Measurements from ENCODE around the gene CDKN1A. TPM values are rescaled to one million over a fixed set of nuclear protein-coding genes. Genes with fewer than 3 reads are reported as not detected.
"Not testable (repeated sequence)": the region's sequence is repeated elsewhere in the genome, so short reads cannot be mapped to it uniquely, and the experiment has no call there.

The CDKN1A gene
- total RNA-seq, 4 donors from 2014 or later = 47.3 to 613 (median 93.3) TPM

GRCh38 chr6:36703081-36703606, 24.6 kb downstream of the CDKN1A start:
- Histone ChIP-seq H3K9me3 (no peaks in the 10 kb centered on the region), H3K4me3 (no peak overlapping the region), H3K27me3 (no peaks in the 10 kb centered on the region), H3K4me1 (no peaks in the 10 kb centered on the region), H3K36me3 (no peaks in the 10 kb centered on the region), H3K27ac (replicated peaks in 1 of 4) (no peak overlapping the region)
- 87% methylated on average over 5 of the region's 5 CpGs for WGBS
- intact Hi-C loops (cut with DNase I) = no loop called here
- DNase-seq (ENCODE audit: extremely low spot score) = no peak
- TF ChIP-seq POLR2A (IDR thresholded peaks at IDR 0.05; ENCODE audit: low read depth) (no peak), EP300 (IDR thresholded peaks at IDR 0.05) (no peak), CTCF (IDR thresholded peaks at IDR 0.05) (no peak), POLR2AphosphoS5 (IDR thresholded peaks at IDR 0.05) (no peak)

GRCh38 chr6:36703982-36704381, 25.5 kb downstream of the CDKN1A start:
- Histone ChIP-seq H3K4me3 (no peak overlapping the region), H3K27ac (replicated peaks in 1 of 4) (no peak overlapping the region), H3K4me1 (no peaks in the 10 kb centered on the region), H3K36me3 (no peaks in the 10 kb centered on the region), H3K27me3 (no peaks in the 10 kb centered on the region), H3K9me3 (no peaks in the 10 kb centered on the region)
- TF ChIP-seq CTCF (IDR thresholded peaks at IDR 0.05) (no peak), POLR2AphosphoS5 (IDR thresholded peaks at IDR 0.05) (no peak), POLR2A (IDR thresholded peaks at IDR 0.05; ENCODE audit: low read depth) (no peak)
- DNase-seq (ENCODE audit: extremely low spot score) = no peak
- 96% methylated on average over 18 of the region's 18 CpGs for WGBS
- intact Hi-C loops (cut with DNase I) = no loop called here

GRCh38 chr6:36704961-36705577, 26.6 kb downstream of the CDKN1A start:
- H3K9me3 ChIP-seq; H3K4me3 ChIP-seq; H3K27me3 ChIP-seq; H3K36me3 ChIP-seq; H3K4me1 ChIP-seq; intact Hi-C loops (cut with DNase I); DNase-seq (ENCODE audit: extremely low spot score); H3K27ac ChIP-seq (replicated peaks in 1 of 4): not testable (repeated sequence)
- 70% methylated on average over 7 of the region's 7 CpGs for WGBS

GRCh38 chr6:36706339-36706738, 27.8 kb downstream of the CDKN1A start:
- WGBS = 89% methylated on average over 1 of the region's 1 CpG
- Histone ChIP-seq H3K4me3 (no peak overlapping the region), H3K27me3 (no peaks in the 10 kb centered on the region), H3K27ac (replicated peaks in 1 of 4) (no peak overlapping the region), H3K4me1 (no peaks in the 10 kb centered on the region), H3K9me3 (no peaks in the 10 kb centered on the region), H3K36me3 (no peaks in the 10 kb centered on the region)
- intact Hi-C loops (cut with DNase I) = no loop called here
- no peak for TF ChIP-seq POLR2AphosphoS5 (IDR thresholded peaks at IDR 0.05)
- TF ChIP-seq POLR2A (IDR thresholded peaks at IDR 0.05; ENCODE audit: low read depth) = no peak
- TF ChIP-seq CTCF (IDR thresholded peaks at IDR 0.05) = no peak
- no peak for TF ChIP-seq EP300 (IDR thresholded peaks at IDR 0.05)
- DNase-seq (ENCODE audit: extremely low spot score) = no peak

- no peaks in the 10 kb centered on the region for H3K9me3 ChIP-seq
- 89% methylated on average over 4 of the region's 4 CpGs for WGBS
- DNase-seq (ENCODE audit: extremely low spot score) = no peak
These were observed 34.3 kb downstream of the CDKN1A start for GRCh38 chr6:36712816-36713215.

GRCh38 chr6:36713846-36714245, 35.3 kb downstream of the CDKN1A start:
- H3K9me3 ChIP-seq = no peaks in the 10 kb centered on the region
- H3K27me3 ChIP-seq = peaks cover 0 to 10% (median 0%) of the 10 kb centered on the region in 4 donors
- H3K27ac ChIP-seq (replicated peaks in 1 of 4) = no peak overlapping the region
- DNase-seq (ENCODE audit: extremely low spot score) = no peak
- 98% methylated on average over 5 of the region's 8 CpGs for WGBS
- no peak for TF ChIP-seq POLR2AphosphoS5 (IDR thresholded peaks at IDR 0.05)
- TF ChIP-seq CTCF (IDR thresholded peaks at IDR 0.05) = no peak
- H3K4me3 ChIP-seq = no peak overlapping the region
- no peaks in the 10 kb centered on the region for H3K4me1 ChIP-seq
- intact Hi-C loops (cut with DNase I) = no loop called here
- no peaks in the 10 kb centered on the region for H3K36me3 ChIP-seq

More at GRCh38 chr6:36712816-36713215, 34.3 kb downstream of the CDKN1A start:
- H3K4me3 ChIP-seq = no peak overlapping the region
- no peaks in the 10 kb centered on the region for H3K4me1 ChIP-seq
- intact Hi-C loops (cut with DNase I) = no loop called here
- H3K27me3 ChIP-seq = peaks cover 0 to 10% (median 0%) of the 10 kb centered on the region in 4 donors
- no peaks in the 10 kb centered on the region for H3K36me3 ChIP-seq
- TF ChIP-seq POLR2AphosphoS5 (IDR thresholded peaks at IDR 0.05) = no peak
- no peak overlapping the region for H3K27ac ChIP-seq (replicated peaks in 1 of 4)
